Ectodermal cell (in vitro differentiated cells): Measurements from ENCODE around the gene METAP1D.

ENCODE experiments used
- H3K27ac ChIP-seq: 2 replicates; pipeline ENCODE4 v1.7.0; 2013; ENCODE audit warnings: mild to moderate bottlenecking, low read depth, low read length; ENCODE audit not compliant: insufficient read depth, poor library complexity, severe bottlenecking
- H3K27me3 ChIP-seq: 2 replicates; pipeline ENCODE4 v1.7.0; 2013; ENCODE audit warnings: mild to moderate bottlenecking, low read length; ENCODE audit not compliant: insufficient read depth, control insufficient read depth, poor library complexity, severe bottlenecking
- H3K36me3 ChIP-seq: one replicate; pipeline ENCODE4 v1.7.0; 2013; ENCODE audit warnings: low read length; ENCODE audit not compliant: control insufficient read depth, insufficient read depth
- H3K4me1 ChIP-seq: one replicate; pipeline ENCODE4 v1.7.0; 2013; ENCODE audit warnings: low read length; ENCODE audit not compliant: control insufficient read depth, insufficient read depth
- H3K4me3 ChIP-seq: 2 replicates; pipeline ENCODE4 v1.7.0; 2013; ENCODE audit warnings: low read depth, low read length, control low read depth; ENCODE audit not compliant: insufficient read depth
- H3K9me3 ChIP-seq: 2 replicates; pipeline ENCODE4 v1.7.0; 2013; ENCODE audit warnings: mild to moderate bottlenecking, low read length, moderate library complexity; ENCODE audit not compliant: control insufficient read depth
- WGBS, 2 experiments: methylation state at CpG; one replicate each; pipeline ENCODE4 v1.1.7; 2013; ENCODE audit warnings: missing lambda C conversion rate in 2 of 2; 5-methylcytosine and 5-hydroxymethylcytosine counted together

The METAP1D gene

DNA sequence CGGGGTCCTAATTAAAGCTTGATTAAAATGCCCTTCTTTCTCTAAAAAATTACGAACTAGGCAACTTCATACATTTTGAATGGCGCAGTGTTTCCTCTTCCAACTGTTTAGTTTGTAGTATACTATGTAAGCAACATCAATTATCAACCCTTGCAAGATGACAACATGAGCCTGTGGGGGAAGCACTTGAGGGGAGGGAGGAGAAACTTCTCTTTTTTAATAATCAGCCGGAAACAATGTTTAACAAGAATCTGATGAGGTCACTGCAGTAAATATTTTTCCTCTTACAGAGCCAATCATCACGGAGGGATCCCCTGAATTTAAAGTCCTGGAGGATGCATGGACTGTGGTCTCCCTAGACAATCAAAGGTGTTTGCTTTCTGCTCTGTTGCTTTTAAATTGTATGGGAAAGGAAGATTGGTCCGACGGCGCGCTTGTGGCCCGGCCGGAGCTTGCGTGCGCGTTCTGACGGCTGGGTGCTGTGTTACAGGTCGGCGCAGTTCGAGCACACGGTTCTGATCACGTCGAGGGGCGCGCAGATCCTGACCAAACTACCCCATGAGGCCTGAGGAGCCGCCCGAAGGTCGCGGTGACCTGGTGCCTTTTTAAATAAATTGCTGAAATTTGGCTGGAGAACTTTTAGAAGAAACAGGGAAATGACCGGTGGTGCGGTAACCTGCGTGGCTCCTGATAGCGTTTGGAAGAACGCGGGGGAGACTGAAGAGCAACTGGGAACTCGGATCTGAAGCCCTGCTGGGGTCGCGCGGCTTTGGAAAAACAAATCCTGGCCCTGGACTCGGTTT is 80.3 kb downstream of the METAP1D start:
- Histone ChIP-seq H3K27me3 (peaks cover 99% of the 10 kb centered on the region), H3K9me3 (no peaks in the 10 kb centered on the region), H3K4me1 (peaks cover 12% of the 10 kb centered on the region), H3K36me3 (no peaks in the 10 kb centered on the region), H3K4me3 (no peak overlapping the region), H3K27ac (no peak overlapping the region)
- 10% methylated on average over 37 of the region's 38 CpGs for WGBS, 2 experiments

DNA sequence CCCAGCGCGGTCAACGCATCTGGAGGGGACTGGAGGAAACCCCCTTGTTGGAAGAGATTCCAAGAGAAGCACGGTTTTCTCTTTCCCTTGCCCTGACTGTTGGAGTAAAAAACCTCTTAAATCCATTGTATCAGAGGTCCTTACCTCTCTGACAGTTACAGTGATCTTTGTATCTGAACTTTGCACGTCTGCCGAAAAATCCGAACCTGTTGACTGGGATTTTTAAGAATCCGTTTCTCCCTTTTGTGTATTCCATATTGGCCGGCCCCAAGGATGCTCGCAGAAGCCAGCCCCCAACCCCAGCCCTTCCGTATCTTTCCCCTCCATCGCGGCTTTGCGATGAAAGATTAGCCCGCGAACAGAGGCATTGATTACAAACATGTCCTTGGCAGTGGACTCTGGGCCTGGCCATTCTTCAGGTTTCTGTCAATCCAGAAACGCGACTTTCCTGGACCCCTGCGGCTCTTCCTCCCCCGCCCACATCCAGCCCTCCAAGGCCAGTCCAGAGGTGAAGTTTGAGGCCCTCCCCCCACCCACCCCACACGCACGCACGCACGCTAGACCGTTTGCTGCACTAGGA is 81.0 kb downstream of the METAP1D start:
- no peak overlapping the region for H3K27ac ChIP-seq
- no peaks in the 10 kb centered on the region for H3K36me3 ChIP-seq
- H3K4me3 ChIP-seq: no peak overlapping the region
- 2 to 3% methylated on average over 25 of the region's 25 CpGs for WGBS, 2 experiments
- H3K27me3 ChIP-seq: peaks cover 100% of the 10 kb centered on the region
- H3K4me1 ChIP-seq: peaks cover 15% of the 10 kb centered on the region
- no peaks in the 10 kb centered on the region for H3K9me3 ChIP-seq

DNA sequence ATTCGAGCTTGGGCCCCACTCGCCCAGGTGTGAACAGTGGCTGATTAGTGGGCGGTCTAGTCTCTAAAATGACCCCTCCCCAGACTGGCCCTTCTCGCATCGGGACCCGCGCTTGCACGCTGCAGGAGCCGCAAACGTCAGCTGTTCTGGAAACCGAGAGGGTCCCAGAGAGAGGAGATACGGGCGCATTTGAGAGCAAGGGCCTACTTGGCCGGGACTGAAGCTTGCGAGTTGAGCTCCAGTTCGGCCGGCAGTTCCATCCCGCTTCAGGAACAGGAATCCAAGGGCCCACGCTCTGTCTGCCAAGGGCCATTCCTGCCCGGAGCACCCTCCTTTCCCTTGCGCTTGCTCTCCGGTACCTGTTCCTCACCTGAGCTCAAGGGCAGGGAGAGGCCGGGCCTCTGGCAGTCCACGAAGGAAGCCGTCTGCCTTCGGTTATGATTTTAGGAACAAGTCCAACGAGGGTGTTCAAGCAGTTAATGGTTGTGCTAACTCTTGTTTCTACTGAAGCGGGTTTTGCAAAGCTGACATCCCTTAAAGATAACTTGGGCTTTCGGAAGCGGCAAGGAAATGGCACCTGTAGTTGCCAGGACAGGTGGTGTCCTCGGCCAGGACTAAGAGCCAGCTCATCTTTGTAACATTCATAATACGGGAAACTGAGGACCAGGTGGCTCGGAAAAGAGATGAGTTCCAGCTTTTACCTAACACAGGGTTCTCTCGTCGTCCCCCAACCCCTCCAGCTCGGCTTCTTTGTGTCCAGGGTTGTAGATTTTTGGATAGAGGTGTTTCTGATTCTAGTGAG is 81.7 kb downstream of the METAP1D start:
- no peaks in the 10 kb centered on the region for H3K9me3 ChIP-seq
- H3K27ac ChIP-seq: no peak overlapping the region
- H3K27me3 ChIP-seq: peaks cover 100% of the 10 kb centered on the region
- peaks cover 22% of the 10 kb centered on the region for H3K4me1 ChIP-seq
- H3K4me3 ChIP-seq: no peak overlapping the region
- no peaks in the 10 kb centered on the region for H3K36me3 ChIP-seq
- WGBS, 2 experiments: 5% methylated on average over 36 of the region's 36 CpGs

DNA sequence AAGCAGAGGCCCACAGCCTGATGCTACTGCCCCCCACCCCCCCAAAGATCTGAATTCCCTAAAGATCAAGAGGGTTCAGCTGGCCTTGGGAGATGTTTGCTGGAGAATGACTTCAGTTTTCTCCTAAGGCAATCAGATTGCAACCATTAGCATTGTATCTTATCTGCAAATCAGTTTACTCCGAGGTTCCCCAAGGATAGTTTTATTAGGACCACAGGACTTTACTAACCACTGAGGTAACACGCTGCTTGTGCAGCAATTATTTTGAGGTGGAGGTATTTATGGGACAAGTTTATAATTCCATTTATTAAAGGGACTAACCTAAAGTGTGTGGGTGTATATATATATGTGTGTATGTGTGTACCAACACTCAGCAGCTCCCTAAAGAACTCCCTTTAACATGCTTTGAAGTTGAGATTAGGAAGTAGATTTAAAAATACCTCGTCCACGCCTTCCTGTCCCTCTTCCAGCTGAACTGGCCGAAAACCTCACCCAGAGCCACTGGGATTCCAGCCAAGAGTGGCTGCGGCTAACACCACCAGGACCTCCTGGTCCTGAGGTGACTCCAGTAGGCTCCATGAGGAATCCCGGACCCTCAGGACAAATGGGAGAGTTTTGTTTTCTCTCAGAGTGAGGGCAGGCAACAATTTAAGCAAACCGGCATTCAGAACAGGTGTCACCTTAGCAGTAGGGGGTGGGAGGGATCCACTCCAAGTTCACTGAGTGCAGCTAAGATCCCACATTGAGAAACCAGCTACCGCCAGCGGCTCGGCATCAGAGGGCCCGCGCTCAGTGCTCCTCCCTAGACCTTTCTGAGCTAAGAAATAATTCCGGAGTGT is 82.6 kb downstream of the METAP1D start:
- Histone ChIP-seq H3K4me3 (no peak overlapping the region), H3K27me3 (peaks cover 100% of the 10 kb centered on the region), H3K9me3 (no peaks in the 10 kb centered on the region), H3K4me1 (peaks cover 30% of the 10 kb centered on the region), H3K36me3 (no peaks in the 10 kb centered on the region), H3K27ac (no peak overlapping the region)
- WGBS, 2 experiments: 5 to 10% methylated on average over 13 to 14 of the region's 14 CpGs

DNA sequence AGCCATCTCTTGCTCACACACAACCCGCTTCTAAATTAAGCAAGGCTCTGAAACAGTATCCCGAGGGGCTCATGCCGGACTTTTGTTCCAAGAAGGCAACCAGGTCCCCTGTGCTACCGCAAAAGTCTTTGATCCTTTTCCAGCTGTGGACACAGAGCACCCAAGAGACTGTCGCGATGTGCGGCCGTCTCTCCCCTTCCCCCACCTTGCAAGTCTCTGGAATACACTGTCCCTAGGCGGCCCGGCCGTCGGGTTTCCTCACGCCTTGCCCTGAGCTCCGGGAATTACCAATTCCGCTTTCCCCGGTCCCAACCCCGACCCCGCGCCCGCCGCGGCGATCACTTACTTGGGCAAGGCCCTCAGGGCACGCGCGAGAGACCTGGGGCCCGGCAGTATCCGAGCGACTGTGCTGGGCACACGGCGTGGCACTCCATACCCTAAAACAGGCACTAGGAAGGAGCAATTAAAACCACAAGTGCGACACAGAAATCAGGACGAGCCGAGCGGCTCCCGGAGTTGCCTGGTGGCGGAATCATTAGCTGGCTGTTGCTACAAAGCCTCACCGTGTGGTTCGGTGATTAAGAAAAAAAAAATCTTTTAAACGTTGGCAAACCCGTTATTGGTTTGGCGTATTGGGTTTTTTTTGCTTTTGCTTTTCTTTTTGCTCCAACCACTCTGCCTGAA is 83.3 kb downstream of the METAP1D start:
- no peak overlapping the region for H3K27ac ChIP-seq
- WGBS, 2 experiments: 2 to 4% methylated on average over 42 of the region's 42 CpGs

DNA sequence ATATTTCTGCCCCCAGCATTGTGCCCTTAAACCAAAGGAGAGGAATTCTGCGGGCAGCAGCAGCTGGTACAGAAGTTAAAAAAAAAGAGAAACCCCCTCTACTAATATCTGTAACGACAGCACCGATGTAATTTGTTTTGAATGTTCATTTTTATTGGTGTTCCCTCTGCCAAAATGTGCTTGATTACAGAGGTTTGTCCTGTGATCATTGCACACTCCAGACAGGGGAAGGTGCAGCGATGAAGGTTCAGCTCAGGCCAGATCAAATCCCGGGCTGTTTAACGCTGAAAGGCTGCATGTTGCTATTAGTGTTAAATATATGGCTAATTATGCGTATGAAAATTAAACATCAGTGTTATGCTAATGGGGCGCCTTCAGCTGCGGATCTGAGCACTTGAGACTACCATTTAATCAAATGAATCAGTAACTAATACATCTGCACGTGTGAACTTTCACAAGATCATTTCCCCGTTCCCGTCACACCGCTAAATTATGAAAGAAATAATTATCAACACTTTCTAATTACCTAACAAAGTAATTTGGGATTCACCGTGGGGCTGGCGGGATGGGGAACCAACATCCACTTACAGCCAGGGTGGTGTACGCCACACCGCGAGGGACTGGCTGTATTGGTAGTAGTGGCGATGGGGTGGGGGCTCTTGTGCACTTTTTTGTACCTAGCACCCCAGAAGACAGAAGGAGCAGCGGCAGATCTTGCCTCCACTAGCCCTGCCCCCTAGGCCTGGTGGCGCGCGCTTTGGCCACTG is 84.1 kb downstream of the METAP1D start:
- 3 to 4% methylated on average over 23 of the region's 23 CpGs for WGBS, 2 experiments
- Histone ChIP-seq H3K4me1 (peaks cover 42% of the 10 kb centered on the region), H3K9me3 (no peaks in the 10 kb centered on the region), H3K4me3 (no peak overlapping the region), H3K36me3 (no peaks in the 10 kb centered on the region), H3K27ac (no peak overlapping the region), H3K27me3 (peaks cover 100% of the 10 kb centered on the region)

More for the DNA sequence above, 83.3 kb downstream of the METAP1D start:
- no peak overlapping the region for H3K4me3 ChIP-seq
- no peaks in the 10 kb centered on the region for H3K36me3 ChIP-seq
- H3K4me1 ChIP-seq: peaks cover 38% of the 10 kb centered on the region
- H3K27me3 ChIP-seq: peaks cover 100% of the 10 kb centered on the region
- no peaks in the 10 kb centered on the region for H3K9me3 ChIP-seq

DNA sequence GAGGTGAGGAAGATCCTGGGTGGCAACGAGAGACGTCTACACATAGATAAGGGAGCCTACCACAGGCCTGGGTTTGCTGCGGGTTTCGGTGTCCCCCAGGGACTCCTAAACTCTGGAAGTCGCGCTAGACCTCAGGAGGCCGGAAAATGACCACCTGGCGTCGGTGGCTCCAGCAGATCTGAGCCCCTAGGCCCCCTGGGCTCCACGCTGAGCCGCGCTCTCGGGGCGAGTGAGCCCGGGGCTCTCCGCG is 84.6 kb downstream of the METAP1D start:
- H3K27ac ChIP-seq: no peak overlapping the region
- H3K9me3 ChIP-seq: no peaks in the 10 kb centered on the region
- no peaks in the 10 kb centered on the region for H3K36me3 ChIP-seq
- H3K4me3 ChIP-seq: peak overlapping the region; percentile 31
- peaks cover 100% of the 10 kb centered on the region for H3K27me3 ChIP-seq
- peaks cover 42% of the 10 kb centered on the region for H3K4me1 ChIP-seq
- WGBS, 2 experiments: 1% methylated on average over 17 of the region's 17 CpGs

DNA sequence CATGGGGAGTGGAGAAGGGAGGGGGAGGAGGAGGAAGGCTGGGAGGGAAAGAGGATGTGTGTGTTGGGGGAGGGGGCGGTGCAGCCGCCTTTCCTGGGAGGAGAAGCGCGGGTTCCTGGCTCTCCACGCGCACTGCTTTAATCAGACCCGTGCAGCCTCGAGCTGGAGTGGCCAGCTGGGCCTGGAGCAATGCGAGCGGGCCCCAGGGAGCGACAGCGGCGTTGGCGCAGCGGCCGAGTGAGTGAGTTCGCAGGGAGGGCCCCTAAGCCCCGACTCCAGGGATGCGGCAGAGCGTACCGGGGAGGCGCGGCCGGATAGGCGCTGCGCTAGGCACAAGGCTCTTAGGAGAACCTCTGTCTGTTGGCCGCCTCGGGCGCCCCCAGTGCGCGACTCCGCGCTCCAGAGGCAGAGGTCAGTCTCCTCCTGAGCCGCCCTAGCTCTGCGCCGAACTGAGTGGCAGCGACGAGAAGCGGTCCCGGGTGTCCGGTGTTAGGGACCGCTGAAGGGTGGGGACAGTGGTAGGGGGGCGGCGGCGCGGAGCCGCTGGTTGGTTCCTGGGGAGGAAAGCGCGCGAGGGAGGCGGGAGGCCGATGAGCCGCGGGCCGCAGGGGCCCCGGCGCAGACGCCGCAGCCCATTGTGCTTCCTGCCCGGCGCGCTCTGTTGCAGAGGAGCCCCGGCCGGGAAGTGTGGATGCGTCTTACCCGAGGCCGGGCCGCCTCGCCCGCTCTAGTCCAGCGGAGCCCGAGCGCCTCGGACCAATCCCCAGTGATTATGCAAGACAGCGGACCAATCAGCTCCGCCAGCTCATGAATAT is 85.1 kb downstream of the METAP1D start:
- Histone ChIP-seq H3K9me3 (no peaks in the 10 kb centered on the region), H3K27ac (no peak overlapping the region)
- 0% methylated on average over 76 of the region's 76 CpGs for WGBS, 2 experiments

More for the DNA sequence above, 85.1 kb downstream of the METAP1D start:
- peak overlapping the region; percentile 31 for H3K4me3 ChIP-seq
- H3K27me3 ChIP-seq: peaks cover 100% of the 10 kb centered on the region
- H3K36me3 ChIP-seq: no peaks in the 10 kb centered on the region
- H3K4me1 ChIP-seq: peaks cover 42% of the 10 kb centered on the region
